GM21737 (cell line): Measurements from ENCODE around the gene HEXIM1.
"Not testable (repeated sequence)": the region's sequence is repeated elsewhere in the genome, so short reads cannot be mapped to it uniquely, and the experiment has no call there.

Experiments used
- ATAC-seq: cut with Tn5 transposase; IDR thresholded peaks from one replicate; pipeline ENCODE4 v1.9.1; 2021; ENCODE audit warnings: mild to moderate bottlenecking, moderate library complexity; ENCODE audit not compliant: unreplicated experiment

Gene HEXIM1

GRCh38 chr17:45112559-45113423 lies 35.5 kb upstream of the HEXIM1 start:
- ATAC-seq = no peak

GRCh38 chr17:45113424-45113754 lies 34.9 kb upstream of the HEXIM1 start:
- no peak for ATAC-seq

- ATAC-seq = no peak
These were observed 34.0 kb upstream of the HEXIM1 start for GRCh38 chr17:45114117-45114932.

- no peak for ATAC-seq
These were observed 33.2 kb upstream of the HEXIM1 start for GRCh38 chr17:45115015-45115625.

- ATAC-seq = no peak
These were observed 32.4 kb upstream of the HEXIM1 start for GRCh38 chr17:45115871-45116270.

- no peak for ATAC-seq
These were observed 31.8 kb upstream of the HEXIM1 start for GRCh38 chr17:45116434-45117016.

GRCh38 chr17:45117334-45117733 lies 30.9 kb upstream of the HEXIM1 start:
- no peak for ATAC-seq

- ATAC-seq = no peak
These were observed 30.2 kb upstream of the HEXIM1 start for GRCh38 chr17:45117848-45118646.

GRCh38 chr17:45118691-45119090 lies 29.6 kb upstream of the HEXIM1 start:
- no peak for ATAC-seq

- ATAC-seq = no peak
These were observed 28.3 kb upstream of the HEXIM1 start for GRCh38 chr17:45119964-45120363.

GRCh38 chr17:45120558-45120957 lies 27.7 kb upstream of the HEXIM1 start:
- no peak for ATAC-seq

- ATAC-seq = no peak
These were observed 27.2 kb upstream of the HEXIM1 start for GRCh38 chr17:45121055-45121454.

GRCh38 chr17:45123076-45123770 lies 25.1 kb upstream of the HEXIM1 start:
- no peak for ATAC-seq

- ATAC-seq = no peak
These were observed 24.1 kb upstream of the HEXIM1 start for GRCh38 chr17:45123930-45124796.

GRCh38 chr17:45124797-45125122 lies 23.5 kb upstream of the HEXIM1 start:
- not testable (repeated sequence) for ATAC-seq

GRCh38 chr17:45125509-45125908 lies 22.8 kb upstream of the HEXIM1 start:
- no peak for ATAC-seq

- ATAC-seq = no peak
These were observed 21.1 kb upstream of the HEXIM1 start for GRCh38 chr17:45127207-45127547.

GRCh38 chr17:45127548-45128300 lies 20.6 kb upstream of the HEXIM1 start:
- ATAC-seq = no peak

GRCh38 chr17:45128331-45128730 lies 19.9 kb upstream of the HEXIM1 start:
- ATAC-seq = no peak
